Sigmoid colon (tissue), 4 donors: ENCODE data around the gene SEPTIN3.

Source experiments
- CTCF ChIP-seq, 4 experiments: fragments of 450-650 bp in 3 of 4; fragments of 200-600 bp in 1 of 4; IDR thresholded peaks; one replicate each; pipeline ENCODE4 v1.5.1; 2016 to 2019; ENCODE audit warnings: antibody characterized with exemption in 4 of 4, mild to moderate bottlenecking in 3 of 4, moderate library complexity in 2 of 4
- POLR2A ChIP-seq, 2 donors: fragments of 450-650 bp; IDR thresholded peaks; one replicate each; pipeline ENCODE4 v1.6.1; 2016; ENCODE audit warnings: antibody characterized with exemption in 2 of 2, mild to moderate bottlenecking in 2 of 2, moderate library complexity in 2 of 2
- POLR2AphosphoS5 ChIP-seq, 4 donors: sonication (generic); formaldehyde crosslinking; IDR thresholded peaks; one replicate each; pipeline ENCODE4 v1.6.1; 2017; ENCODE audit warnings: antibody characterized with exemption in 4 of 4

GRCh38 chr22:41975299-41976069 lies 6.2 kb downstream of the SEPTIN3 start:
- no peak for TF ChIP-seq CTCF (IDR thresholded peaks at IDR 0.05)
- TF ChIP-seq POLR2A (IDR thresholded peaks at IDR 0.05), result no peak
- TF ChIP-seq POLR2AphosphoS5 (IDR thresholded peaks at IDR 0.05), result no peak
